Measurements from ENCODE around the gene GAN.

DNA sequence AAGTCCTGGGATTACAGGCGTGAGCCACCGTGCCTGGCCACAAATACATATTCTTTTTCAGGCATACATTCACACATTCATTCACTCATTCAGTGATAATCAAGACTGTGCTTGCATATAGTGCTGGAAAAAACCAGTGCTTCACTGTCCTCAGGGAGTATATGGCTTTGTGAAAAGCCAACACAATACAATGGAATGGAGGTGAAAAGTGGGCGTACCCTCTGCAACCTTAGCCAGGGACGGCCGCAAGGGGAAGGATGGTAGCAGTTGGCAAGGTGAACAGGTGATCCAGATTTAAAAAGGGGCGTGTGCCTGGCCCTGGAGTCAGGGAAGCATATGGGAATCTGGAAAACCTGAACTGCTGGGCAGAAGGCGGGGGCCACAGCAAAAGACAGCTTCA is 18.1 kb upstream of the GAN start:
- TF ChIP-seq, protein P1, sequence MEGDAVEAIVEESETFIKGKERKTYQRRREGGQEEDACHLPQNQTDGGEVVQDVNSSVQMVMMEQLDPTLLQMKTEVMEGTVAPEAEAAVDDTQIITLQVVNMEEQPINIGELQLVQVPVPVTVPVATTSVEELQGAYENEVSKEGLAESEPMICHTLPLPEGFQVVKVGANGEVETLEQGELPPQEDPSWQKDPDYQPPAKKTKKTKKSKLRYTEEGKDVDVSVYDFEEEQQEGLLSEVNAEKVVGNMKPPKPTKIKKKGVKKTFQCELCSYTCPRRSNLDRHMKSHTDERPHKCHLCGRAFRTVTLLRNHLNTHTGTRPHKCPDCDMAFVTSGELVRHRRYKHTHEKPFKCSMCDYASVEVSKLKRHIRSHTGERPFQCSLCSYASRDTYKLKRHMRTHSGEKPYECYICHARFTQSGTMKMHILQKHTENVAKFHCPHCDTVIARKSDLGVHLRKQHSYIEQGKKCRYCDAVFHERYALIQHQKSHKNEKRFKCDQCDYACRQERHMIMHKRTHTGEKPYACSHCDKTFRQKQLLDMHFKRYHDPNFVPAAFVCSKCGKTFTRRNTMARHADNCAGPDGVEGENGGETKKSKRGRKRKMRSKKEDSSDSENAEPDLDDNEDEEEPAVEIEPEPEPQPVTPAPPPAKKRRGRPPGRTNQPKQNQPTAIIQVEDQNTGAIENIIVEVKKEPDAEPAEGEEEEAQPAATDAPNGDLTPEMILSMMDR (IDR thresholded peaks at IDR 0.05; ENCODE audit: insufficient read depth, low read depth, low read length), result no peak
- TF ChIP-seq EZH2 (IDR thresholded peaks at IDR 0.05; ENCODE audit: insufficient read depth, low read length), result no peak

Data from astrocyte (in vitro differentiated cells and primary cell).